IPS DF 6.9 (cell line): ENCODE results near the gene SRBD1.
A peak's percentile ranks its signal among the peaks of the same experiment; 100 is the strongest.

Experiments used
- DNase-seq: peaks from one replicate; pipeline ENCODE4 v3.0.0-alpha.2; 2013; ENCODE audit warnings: low read depth, low spot score
- H3K27ac ChIP-seq: one replicate; pipeline ENCODE4 v1.5.1; 2013; ENCODE audit warnings: low read length, control low read depth
- H3K27me3 ChIP-seq: 2 replicates; pipeline ENCODE4 v1.6.1; 2013; ENCODE audit warnings: mild to moderate bottlenecking, low read length; ENCODE audit not compliant: control insufficient read depth, insufficient read depth
- H3K36me3 ChIP-seq: 2 replicates; pipeline ENCODE4 v1.6.1; 2013; ENCODE audit warnings: low read length; ENCODE audit not compliant: control insufficient read depth, insufficient read depth
- H3K4me1 ChIP-seq: 2 replicates; pipeline ENCODE4 v1.6.1; 2013; ENCODE audit warnings: low read length; ENCODE audit not compliant: control insufficient read depth, insufficient read depth
- H3K4me3 ChIP-seq: 2 replicates; pipeline ENCODE4 v1.5.1; 2013; ENCODE audit warnings: mild to moderate bottlenecking, low read length
- H3K9me3 ChIP-seq: 2 replicates; pipeline ENCODE4 v1.6.1; 2013; ENCODE audit warnings: low read length, inconsistent platforms; ENCODE audit not compliant: control insufficient read depth, insufficient read depth
- WGBS: extraction: QIAGEN DNeasy Blood & Tissue Kit; methylation state at CpG from one replicate; pipeline ENCODE4 v1.1.7; 2013; ENCODE audit warnings: mixed read lengths, missing lambda C conversion rate; ENCODE audit not compliant: insufficient read length, insufficient coverage; 5-methylcytosine and 5-hydroxymethylcytosine counted together

The SRBD1 gene

GRCh38 chr2:45510701-45511420 is 100.2 kb downstream of the SRBD1 start:
- Histone ChIP-seq H3K27ac (no peak overlapping the region), H3K9me3 (no peaks in the 10 kb centered on the region), H3K27me3 (no peaks in the 10 kb centered on the region), H3K4me3 (no peak overlapping the region), H3K4me1 (no peaks in the 10 kb centered on the region; the same call in 1 of the 2 replicates), H3K36me3 (no peaks in the 10 kb centered on the region)
- no peak for DNase-seq
- WGBS: no CpG with 5 or more reads among the region's 9 CpGs

- 100% methylated on average over 2 of the region's 3 CpGs for WGBS
- no peak for DNase-seq
Measured at GRCh38 chr2:45506756-45507155, 104.3 kb downstream of the SRBD1 start.

GRCh38 chr2:45505138-45505537 is 105.9 kb downstream of the SRBD1 start:
- no peaks in the 10 kb centered on the region for H3K36me3 ChIP-seq
- H3K27ac ChIP-seq: no peak overlapping the region
- H3K4me1 ChIP-seq: no peaks in the 10 kb centered on the region
- H3K9me3 ChIP-seq: no peaks in the 10 kb centered on the region
- H3K4me3 ChIP-seq: no peak overlapping the region
- no peak for DNase-seq
- WGBS: no CpG with 5 or more reads among the region's 1 CpG
- no peaks in the 10 kb centered on the region for H3K27me3 ChIP-seq

More at GRCh38 chr2:45506756-45507155, 104.3 kb downstream of the SRBD1 start:
- Histone ChIP-seq H3K36me3 (no peaks in the 10 kb centered on the region), H3K27ac (no peak overlapping the region), H3K4me1 (no peaks in the 10 kb centered on the region), H3K27me3 (no peaks in the 10 kb centered on the region), H3K9me3 (no peaks in the 10 kb centered on the region), H3K4me3 (no peak overlapping the region)

GRCh38 chr2:45498661-45499550 is 112.2 kb downstream of the SRBD1 start:
- no peaks in the 10 kb centered on the region for H3K36me3 ChIP-seq
- no peak overlapping the region for H3K27ac ChIP-seq
- DNase-seq: no peak
- no peaks in the 10 kb centered on the region for H3K4me1 ChIP-seq
- no peaks in the 10 kb centered on the region for H3K9me3 ChIP-seq
- no peaks in the 10 kb centered on the region for H3K27me3 ChIP-seq
- WGBS: no CpG with 5 or more reads among the region's 1 CpG
- H3K4me3 ChIP-seq: no peak overlapping the region

GRCh38 chr2:45497355-45497754 is 113.7 kb downstream of the SRBD1 start:
- no peak overlapping the region for H3K4me3 ChIP-seq
- WGBS: no CpG with 5 or more reads among the region's 2 CpGs
- H3K4me1 ChIP-seq: no peaks in the 10 kb centered on the region

GRCh38 chr2:45496869-45497268 is 114.2 kb downstream of the SRBD1 start:
- H3K9me3 ChIP-seq: no peaks in the 10 kb centered on the region
- no peaks in the 10 kb centered on the region for H3K27me3 ChIP-seq
- no peak for DNase-seq
- H3K4me3 ChIP-seq: no peak overlapping the region
- no peaks in the 10 kb centered on the region for H3K36me3 ChIP-seq
- no peaks in the 10 kb centered on the region for H3K4me1 ChIP-seq
- no peak overlapping the region for H3K27ac ChIP-seq
- no CpG with 5 or more reads among the region's 2 CpGs for WGBS

More at GRCh38 chr2:45497355-45497754, 113.7 kb downstream of the SRBD1 start:
- Histone ChIP-seq H3K27me3 (no peaks in the 10 kb centered on the region), H3K36me3 (no peaks in the 10 kb centered on the region), H3K27ac (no peak overlapping the region), H3K9me3 (no peaks in the 10 kb centered on the region)
- no peak for DNase-seq

- no CpG with 5 or more reads among the region's 1 CpG for WGBS
- no peak for DNase-seq
- Histone ChIP-seq H3K27ac (no peak overlapping the region), H3K9me3 (no peaks in the 10 kb centered on the region), H3K4me1 (no peaks in the 10 kb centered on the region), H3K27me3 (no peaks in the 10 kb centered on the region), H3K4me3 (no peak overlapping the region), H3K36me3 (no peaks in the 10 kb centered on the region)
Measured at GRCh38 chr2:45494978-45495293, 116.1 kb downstream of the SRBD1 start.

GRCh38 chr2:45494275-45494977 is 116.6 kb downstream of the SRBD1 start:
- Histone ChIP-seq H3K4me3 (no peak overlapping the region), H3K27me3 (no peaks in the 10 kb centered on the region), H3K27ac (no peak overlapping the region), H3K4me1 (no peaks in the 10 kb centered on the region), H3K9me3 (no peaks in the 10 kb centered on the region), H3K36me3 (no peaks in the 10 kb centered on the region)
- WGBS: no CpG with 5 or more reads among the region's 2 CpGs
- DNase-seq: peak; percentile 31

- no peaks in the 10 kb centered on the region for H3K4me1 ChIP-seq
- no peaks in the 10 kb centered on the region for H3K27me3 ChIP-seq
- H3K4me3 ChIP-seq: no peak overlapping the region
- H3K9me3 ChIP-seq: no peaks in the 10 kb centered on the region
- H3K36me3 ChIP-seq: no peaks in the 10 kb centered on the region
- WGBS: no CpG with 5 or more reads among the region's 3 CpGs
- no peak overlapping the region for H3K27ac ChIP-seq
- DNase-seq: no peak
Measured at GRCh38 chr2:45484965-45485364, 126.1 kb downstream of the SRBD1 start.

- Histone ChIP-seq H3K4me3 (no peak overlapping the region), H3K36me3 (no peaks in the 10 kb centered on the region), H3K27me3 (no peaks in the 10 kb centered on the region), H3K9me3 (no peaks in the 10 kb centered on the region), H3K4me1 (no peaks in the 10 kb centered on the region), H3K27ac (no peak overlapping the region)
- no peak for DNase-seq
Measured at GRCh38 chr2:45483997-45484396, 127.1 kb downstream of the SRBD1 start.
